Measurements from ENCODE around the gene RASA3.

The RASA3 gene

GRCh38 chr13:114108141-114108761 is 24.2 kb downstream of the RASA3 start:
- no peaks in the 10 kb centered on the region for H3K27me3 ChIP-seq (ENCODE audit: insufficient read depth, low read length, poor library complexity, severe bottlenecking)
- H3K4me3 ChIP-seq (ENCODE audit: low read length, poor library complexity, severe bottlenecking) = no peak overlapping the region
- H3K4me2 ChIP-seq (ENCODE audit: low read depth, low read length, poor library complexity, severe bottlenecking) = no peak overlapping the region
- peaks cover 84% of the 10 kb centered on the region for H3K79me2 ChIP-seq (ENCODE audit: insufficient read depth, low read length)
- H3F3A ChIP-seq (ENCODE audit: low read depth) = no peaks in the 10 kb centered on the region
- H3K36me3 ChIP-seq (ENCODE audit: insufficient read depth, low read length) = peaks cover 3% of the 10 kb centered on the region; the same call in 1 of the 2 replicates
- no peak for TF ChIP-seq CTCF (conservative IDR thresholded peaks at IDR 0.05; ENCODE audit: low read length)
- TF ChIP-seq EZH2phosphoT487 (IDR thresholded peaks at IDR 0.05; ENCODE audit: borderline replicate concordance) = no peak
- no peaks in the 10 kb centered on the region for H3K9me3 ChIP-seq (ENCODE audit: insufficient read depth, low read depth, low read length)
- peaks cover 28% of the 10 kb centered on the region for H4K20me1 ChIP-seq (ENCODE audit: insufficient read depth, low read length, poor library complexity, severe bottlenecking)
- no peak overlapping the region for H2AFZ ChIP-seq (ENCODE audit: low read length)
- H3K9me2 ChIP-seq (replicated peaks; ENCODE audit: low read depth, low read length) = no peaks in the 10 kb centered on the region
- no peak overlapping the region for H3K9ac ChIP-seq (ENCODE audit: low read depth, low read length, poor library complexity, severe bottlenecking)
- H3K4me1 ChIP-seq (ENCODE audit: insufficient read depth, low read length, poor library complexity, severe bottlenecking) = peaks cover 29% of the 10 kb centered on the region

GRCh38 chr13:114107686-114108081 is 24.7 kb downstream of the RASA3 start:
- H3K4me3 ChIP-seq (ENCODE audit: low read length, poor library complexity, severe bottlenecking) = no peak overlapping the region
- H3K9me2 ChIP-seq (replicated peaks; ENCODE audit: low read depth, low read length) = no peaks in the 10 kb centered on the region
- peaks cover 3% of the 10 kb centered on the region; the same call in 1 of the 2 replicates for H3K36me3 ChIP-seq (ENCODE audit: insufficient read depth, low read length)
- no peaks in the 10 kb centered on the region for H3F3A ChIP-seq (ENCODE audit: low read depth)
- H3K9ac ChIP-seq (ENCODE audit: low read depth, low read length, poor library complexity, severe bottlenecking) = no peak overlapping the region
- peaks cover 24% of the 10 kb centered on the region for H3K4me1 ChIP-seq (ENCODE audit: insufficient read depth, low read length, poor library complexity, severe bottlenecking)
- no peak overlapping the region for H2AFZ ChIP-seq (ENCODE audit: low read length)
- H3K27me3 ChIP-seq (ENCODE audit: insufficient read depth, low read length, poor library complexity, severe bottlenecking) = no peaks in the 10 kb centered on the region
- H3K9me3 ChIP-seq (ENCODE audit: insufficient read depth, low read depth, low read length) = no peaks in the 10 kb centered on the region
- peaks cover 28% of the 10 kb centered on the region for H4K20me1 ChIP-seq (ENCODE audit: insufficient read depth, low read length, poor library complexity, severe bottlenecking)
- no peak overlapping the region for H3K4me2 ChIP-seq (ENCODE audit: low read depth, low read length, poor library complexity, severe bottlenecking)
- no peak for TF ChIP-seq CTCF (conservative IDR thresholded peaks at IDR 0.05; ENCODE audit: low read length)
- peaks cover 84% of the 10 kb centered on the region for H3K79me2 ChIP-seq (ENCODE audit: insufficient read depth, low read length)

GRCh38 chr13:114106991-114107685 is 25.3 kb downstream of the RASA3 start:
- H2AFZ ChIP-seq (ENCODE audit: low read length) = no peak overlapping the region
- no peak overlapping the region for H3K4me3 ChIP-seq (ENCODE audit: low read length, poor library complexity, severe bottlenecking)
- TF ChIP-seq CTCF (conservative IDR thresholded peaks at IDR 0.05; ENCODE audit: low read length) (no peak), EZH2phosphoT487 (IDR thresholded peaks at IDR 0.05; ENCODE audit: borderline replicate concordance) (no peak)
- H3K9me3 ChIP-seq (ENCODE audit: insufficient read depth, low read depth, low read length) = no peaks in the 10 kb centered on the region
- H3F3A ChIP-seq (ENCODE audit: low read depth) = no peaks in the 10 kb centered on the region
- peaks cover 19% of the 10 kb centered on the region for H3K4me1 ChIP-seq (ENCODE audit: insufficient read depth, low read length, poor library complexity, severe bottlenecking)
- H3K4me2 ChIP-seq (ENCODE audit: low read depth, low read length, poor library complexity, severe bottlenecking) = no peak overlapping the region
- H3K9me2 ChIP-seq (replicated peaks; ENCODE audit: low read depth, low read length) = no peaks in the 10 kb centered on the region
- H3K27me3 ChIP-seq (ENCODE audit: insufficient read depth, low read length, poor library complexity, severe bottlenecking) = no peaks in the 10 kb centered on the region
- peaks cover 3% of the 10 kb centered on the region; the same call in 1 of the 2 replicates for H3K36me3 ChIP-seq (ENCODE audit: insufficient read depth, low read length)
- H3K9ac ChIP-seq (ENCODE audit: low read depth, low read length, poor library complexity, severe bottlenecking) = no peak overlapping the region
- peaks cover 84% of the 10 kb centered on the region for H3K79me2 ChIP-seq (ENCODE audit: insufficient read depth, low read length)
- H4K20me1 ChIP-seq (ENCODE audit: insufficient read depth, low read length, poor library complexity, severe bottlenecking) = peaks cover 28% of the 10 kb centered on the region
